Type B pancreatic cell (in vitro differentiated cells): ENCODE measurements around the gene BOC. TPM values are rescaled to one million over a fixed set of nuclear protein-coding genes. Genes with fewer than 3 reads are reported as not detected.

Experiments used
- DNase-seq: peaks from one replicate; pipeline ENCODE4 v3.0.0; 2021; ENCODE audit warnings: mixed read lengths; ENCODE audit not compliant: unreplicated experiment; ENCODE audit errors: extremely low spot score
- H3K27ac Mint-ChIP-seq: 2 replicates; pipeline ENCODE4 v1.8.0; 2021; ENCODE audit warnings: mild to moderate bottlenecking, mixed read lengths
- H3K27me3 Mint-ChIP-seq: 2 replicates; pipeline ENCODE4 v1.8.0; 2021; ENCODE audit warnings: mixed read lengths
- H3K36me3 Mint-ChIP-seq: 2 replicates; pipeline ENCODE4 v1.8.0; 2021; ENCODE audit warnings: mixed read lengths
- H3K4me1 Mint-ChIP-seq: one replicate; pipeline ENCODE4 v1.8.0; 2021; ENCODE audit warnings: mixed read lengths; ENCODE audit not compliant: unreplicated experiment
- H3K4me3 Mint-ChIP-seq: 2 replicates; pipeline ENCODE4 v1.8.0; 2021; ENCODE audit warnings: mild to moderate bottlenecking, mixed read lengths
- H3K9me3 Mint-ChIP-seq: 2 replicates; pipeline ENCODE4 v1.8.0; 2021; ENCODE audit warnings: mixed read lengths
- total RNA-seq: library from RNA; stranded (reverse); gene quantifications from 2 replicates; pipeline ENCODE4 v1.2.1, GENCODE V29; 2021; ENCODE audit warnings: low replicate concordance
- TF ChIP-seq, protein P1 (sequence below): fragments of 200-600 bp; sonication (generic); conservative IDR thresholded peaks from 2 replicates; pipeline ENCODE4 v1.5.0; 2021; ENCODE audit warnings: antibody characterized with exemption, mild to moderate bottlenecking

BOC gene
- total RNA-seq, 1 donor from 2014 or later = 219 TPM

DNA sequence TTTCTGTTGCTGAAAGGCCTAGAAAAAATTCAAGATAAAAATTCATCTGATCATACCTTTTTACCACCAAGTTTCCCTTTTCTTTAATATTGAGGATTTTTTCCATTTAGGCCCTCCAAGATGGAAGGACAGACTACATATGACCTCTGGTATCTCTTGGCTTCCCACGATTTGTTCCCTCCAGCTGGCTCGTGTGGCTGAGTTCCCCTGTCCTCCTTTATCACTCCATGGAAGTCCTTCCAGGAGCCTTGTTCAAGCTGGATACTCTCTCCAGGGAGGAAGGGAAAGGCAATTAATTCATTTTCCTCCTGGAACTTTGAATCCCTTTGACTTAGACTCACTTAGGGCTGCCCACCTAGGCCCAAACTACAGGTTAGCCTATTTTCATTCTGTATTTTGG lies 119.4 kb downstream of the BOC start:
- TF ChIP-seq, protein P1, sequence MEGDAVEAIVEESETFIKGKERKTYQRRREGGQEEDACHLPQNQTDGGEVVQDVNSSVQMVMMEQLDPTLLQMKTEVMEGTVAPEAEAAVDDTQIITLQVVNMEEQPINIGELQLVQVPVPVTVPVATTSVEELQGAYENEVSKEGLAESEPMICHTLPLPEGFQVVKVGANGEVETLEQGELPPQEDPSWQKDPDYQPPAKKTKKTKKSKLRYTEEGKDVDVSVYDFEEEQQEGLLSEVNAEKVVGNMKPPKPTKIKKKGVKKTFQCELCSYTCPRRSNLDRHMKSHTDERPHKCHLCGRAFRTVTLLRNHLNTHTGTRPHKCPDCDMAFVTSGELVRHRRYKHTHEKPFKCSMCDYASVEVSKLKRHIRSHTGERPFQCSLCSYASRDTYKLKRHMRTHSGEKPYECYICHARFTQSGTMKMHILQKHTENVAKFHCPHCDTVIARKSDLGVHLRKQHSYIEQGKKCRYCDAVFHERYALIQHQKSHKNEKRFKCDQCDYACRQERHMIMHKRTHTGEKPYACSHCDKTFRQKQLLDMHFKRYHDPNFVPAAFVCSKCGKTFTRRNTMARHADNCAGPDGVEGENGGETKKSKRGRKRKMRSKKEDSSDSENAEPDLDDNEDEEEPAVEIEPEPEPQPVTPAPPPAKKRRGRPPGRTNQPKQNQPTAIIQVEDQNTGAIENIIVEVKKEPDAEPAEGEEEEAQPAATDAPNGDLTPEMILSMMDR = no peak
- H3K27ac Mint-ChIP-seq = no peak overlapping the region
- no peak for DNase-seq
- no peak overlapping the region for H3K4me3 Mint-ChIP-seq
- no peaks in the 10 kb centered on the region for H3K9me3 Mint-ChIP-seq
- no peaks in the 10 kb centered on the region for H3K4me1 Mint-ChIP-seq
- H3K36me3 Mint-ChIP-seq = peaks cover 25% of the 10 kb centered on the region
- no peaks in the 10 kb centered on the region for H3K27me3 Mint-ChIP-seq

DNA sequence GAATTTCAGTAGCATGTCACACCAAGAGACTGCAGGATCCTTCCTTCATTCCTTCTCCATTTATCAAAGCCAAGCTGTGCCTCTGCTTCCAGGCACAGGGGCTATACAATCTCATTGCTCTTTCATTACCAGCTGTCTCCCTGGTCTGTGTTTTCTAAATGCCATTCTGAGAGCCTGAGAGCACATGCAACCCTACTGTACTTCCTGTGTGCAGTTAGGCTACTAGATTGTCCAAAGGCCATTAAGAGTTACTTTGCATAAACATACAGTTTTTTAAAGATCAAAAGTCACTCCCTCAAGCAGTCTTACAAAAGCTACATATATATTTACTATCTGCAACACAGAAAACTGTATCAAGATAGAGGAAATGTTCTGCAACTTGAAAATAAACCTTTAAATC lies 119.8 kb downstream of the BOC start:
- peaks cover 21% of the 10 kb centered on the region for H3K36me3 Mint-ChIP-seq
- TF ChIP-seq, protein P1 = no peak
- DNase-seq = no peak
- H3K4me3 Mint-ChIP-seq = no peak overlapping the region
- H3K27me3 Mint-ChIP-seq = no peaks in the 10 kb centered on the region
- H3K27ac Mint-ChIP-seq = no peak overlapping the region
- no peaks in the 10 kb centered on the region for H3K4me1 Mint-ChIP-seq
- no peaks in the 10 kb centered on the region for H3K9me3 Mint-ChIP-seq

Other genes starting within 250 kb of the BOC start
- gene CD200R1, start 236.5 kb upstream of the BOC start, total RNA-seq = 2.1 and 4.5 TPM in 2 replicates
- gene GTPBP8, start 220.6 kb upstream of the BOC start, total RNA-seq = 20.3 and 25.9 TPM in 2 replicates
- gene CFAP44, start 229.9 kb downstream of the BOC start, total RNA-seq = 7.6 and 11.6 TPM in 2 replicates